HG02885 (cell line): ENCODE measurements around the gene ZC3H6.
"Not testable (repeated sequence)": the region's sequence is repeated elsewhere in the genome, so short reads cannot be mapped to it uniquely, and the experiment has no call there.

Experiments
- ATAC-seq: cut with Tn5 transposase; IDR thresholded peaks from one replicate; pipeline ENCODE4 v1.9.1; 2021; ENCODE audit warnings: mild to moderate bottlenecking; ENCODE audit not compliant: unreplicated experiment, poor library complexity

Gene ZC3H6

GRCh38 chr2:112276954-112277353 lies 1.6 kb downstream of the ZC3H6 start:
- ATAC-seq = no peak

DNA sequence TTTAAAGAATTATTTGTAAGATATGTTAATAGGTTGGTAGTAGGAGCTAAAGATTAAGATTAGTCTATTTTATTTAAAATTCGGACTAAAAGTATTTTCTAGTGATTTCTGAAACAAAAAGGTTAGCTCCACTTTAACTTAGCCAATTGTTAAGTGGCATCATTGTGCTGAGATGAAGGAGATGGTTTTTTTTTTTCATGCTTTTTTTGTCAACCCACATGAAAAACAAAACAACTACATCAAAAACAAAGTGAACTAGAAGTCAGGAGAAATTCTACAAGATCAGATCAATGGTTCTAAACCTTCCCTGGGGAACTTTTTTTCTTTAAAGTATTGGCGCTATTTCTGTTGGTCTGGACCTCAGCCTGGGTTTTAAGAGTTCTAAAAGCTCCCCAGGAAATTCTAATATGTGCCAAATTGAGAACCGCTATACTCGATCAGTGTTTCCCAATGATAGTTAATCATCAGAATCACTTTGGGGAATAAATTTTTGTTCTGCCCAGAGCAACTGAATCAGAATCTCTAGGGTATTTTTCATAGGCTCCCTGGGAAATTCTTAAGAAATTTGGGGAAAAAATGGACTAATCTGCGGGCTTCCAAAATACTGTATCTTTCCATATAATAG lies 2.3 kb downstream of the ZC3H6 start:
- no peak for ATAC-seq

GRCh38 chr2:112282066-112282465 lies 6.7 kb downstream of the ZC3H6 start:
- ATAC-seq = not testable (repeated sequence)

GRCh38 chr2:112283535-112283934 lies 8.1 kb downstream of the ZC3H6 start:
- not testable (repeated sequence) for ATAC-seq

- ATAC-seq = no peak
These were observed 14.7 kb downstream of the ZC3H6 start for GRCh38 chr2:112290088-112290487.

GRCh38 chr2:112290648-112291047 lies 15.3 kb downstream of the ZC3H6 start:
- ATAC-seq = no peak

DNA sequence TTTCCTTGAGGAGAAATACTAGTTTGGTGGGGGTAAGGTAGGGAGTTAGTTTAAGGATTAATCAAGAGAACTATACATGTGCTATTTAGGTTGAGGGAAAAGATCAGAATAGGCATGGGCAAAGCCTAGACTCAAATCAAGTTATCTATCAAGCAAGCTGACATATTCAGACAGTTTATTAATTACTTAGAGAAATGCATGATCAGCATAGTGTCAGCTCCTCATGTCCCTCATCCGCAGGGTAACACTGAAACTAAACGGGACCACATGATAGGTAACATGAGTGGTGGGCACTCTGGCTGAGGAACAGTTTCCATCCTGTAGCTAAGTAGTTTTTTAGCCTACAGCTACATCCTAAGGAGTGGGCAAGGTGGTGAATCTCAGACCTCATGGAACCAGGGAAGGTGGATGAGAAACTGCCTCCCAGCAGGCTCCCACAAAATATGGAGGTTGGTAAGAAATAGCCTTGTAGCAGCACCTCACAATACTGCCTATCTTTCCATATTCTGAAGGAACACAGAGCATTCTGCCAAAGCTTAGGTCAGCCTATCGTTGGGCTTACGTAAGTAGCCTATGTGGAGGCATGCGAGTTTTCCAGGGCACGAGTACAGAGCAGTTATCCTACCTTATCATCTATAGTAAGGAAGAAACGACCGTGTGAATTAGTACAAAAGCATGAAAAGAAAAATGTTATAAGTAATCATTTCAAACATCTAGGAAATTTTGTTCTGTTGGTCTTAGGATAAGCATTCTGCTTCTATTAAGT lies 18.4 kb downstream of the ZC3H6 start:
- no peak for ATAC-seq

DNA sequence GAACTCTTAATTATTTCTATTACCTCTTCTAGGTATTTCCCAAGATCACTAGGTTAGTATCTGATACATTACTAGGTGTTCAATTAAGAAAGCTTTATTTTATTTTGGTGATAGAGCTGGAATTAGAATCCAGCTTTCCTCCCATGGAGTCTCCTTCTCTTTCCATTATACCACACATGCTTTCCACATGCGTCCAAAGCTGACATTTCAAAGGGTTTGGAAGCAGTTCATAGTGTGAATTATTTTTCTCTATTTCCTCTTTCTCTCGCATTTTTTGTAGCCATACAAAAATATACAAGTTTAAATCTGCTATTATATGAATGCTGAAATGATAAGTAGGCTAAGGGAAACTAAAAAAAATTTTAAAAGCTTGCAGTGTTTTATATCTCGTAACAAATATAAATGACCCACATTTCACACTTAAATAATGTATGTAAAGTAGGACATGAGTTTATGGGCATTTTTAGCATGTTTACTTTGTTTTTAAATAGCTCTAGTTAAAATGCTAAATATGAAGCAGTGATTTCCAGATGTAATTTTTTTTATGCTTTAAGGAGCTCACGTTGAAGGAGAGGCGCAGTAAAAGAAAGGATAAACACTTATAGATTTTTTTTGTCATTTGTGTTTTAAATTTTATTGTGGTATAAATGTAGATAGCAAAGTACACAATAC lies 20.1 kb downstream of the ZC3H6 start:
- no peak for ATAC-seq

DNA sequence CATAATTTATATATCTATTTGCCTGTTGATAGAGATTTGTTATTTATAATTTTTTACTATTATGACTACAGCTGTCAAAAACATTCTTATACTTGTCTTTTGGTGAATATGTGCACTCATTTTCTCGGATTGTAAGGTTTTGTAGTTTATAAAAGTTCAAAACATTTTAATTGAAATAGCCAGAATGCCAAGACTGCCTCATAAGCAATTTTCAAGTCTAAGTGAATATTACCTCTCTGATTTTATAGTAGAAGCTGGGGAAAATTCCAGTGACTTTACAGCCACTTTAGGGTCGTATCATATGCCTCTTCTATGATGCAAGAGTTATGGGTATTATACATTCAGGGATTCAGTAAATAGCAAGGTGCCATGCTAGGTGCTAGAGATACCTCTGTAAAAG lies 21.0 kb downstream of the ZC3H6 start:
- ATAC-seq = no peak

DNA sequence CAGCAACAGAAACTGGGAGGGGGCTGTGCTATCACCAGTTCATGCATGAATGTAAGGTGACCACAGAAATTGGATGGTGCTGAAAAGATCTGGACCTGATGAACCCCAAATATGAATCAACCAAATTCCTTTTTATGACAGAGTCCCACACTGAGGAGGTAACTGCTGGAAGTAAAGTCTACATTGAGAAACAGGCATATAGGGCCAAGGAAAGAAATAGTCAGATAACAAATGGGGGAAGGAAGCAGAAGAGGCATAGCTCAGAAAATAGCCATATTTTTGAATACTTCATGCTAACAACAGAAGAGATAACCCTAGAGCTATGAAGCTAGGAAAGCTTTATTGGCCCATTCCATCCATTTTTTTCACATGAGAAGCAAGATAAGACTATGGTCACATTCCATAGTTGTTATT lies 25.8 kb downstream of the ZC3H6 start:
- no peak for ATAC-seq

GRCh38 chr2:112301973-112302372 lies 26.6 kb downstream of the ZC3H6 start:
- no peak for ATAC-seq

GRCh38 chr2:112304298-112304941 lies 29.0 kb downstream of the ZC3H6 start:
- ATAC-seq = peak; percentile 49

- no peak for ATAC-seq
These were observed 29.7 kb downstream of the ZC3H6 start for GRCh38 chr2:112305132-112305531.

DNA sequence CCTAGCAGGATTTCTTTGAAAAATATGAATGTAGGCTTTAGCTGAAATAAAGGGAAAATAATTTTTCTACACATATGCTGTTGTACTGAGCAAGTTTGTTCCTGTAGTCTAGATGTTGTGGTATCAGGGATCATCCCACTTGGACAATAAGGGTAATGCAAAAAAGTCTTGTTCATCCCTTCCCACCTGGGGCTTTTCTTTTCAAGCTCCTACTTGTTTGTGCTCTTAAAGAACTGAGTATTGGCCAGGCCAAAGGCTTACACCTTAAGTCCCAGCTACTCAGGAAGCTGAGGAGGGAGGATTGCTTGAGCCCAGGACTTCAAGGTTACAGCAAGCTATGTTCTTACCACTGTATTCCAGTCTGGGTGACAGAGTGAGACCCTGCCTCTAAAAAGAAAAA lies 35.5 kb downstream of the ZC3H6 start:
- ATAC-seq = no peak

DNA sequence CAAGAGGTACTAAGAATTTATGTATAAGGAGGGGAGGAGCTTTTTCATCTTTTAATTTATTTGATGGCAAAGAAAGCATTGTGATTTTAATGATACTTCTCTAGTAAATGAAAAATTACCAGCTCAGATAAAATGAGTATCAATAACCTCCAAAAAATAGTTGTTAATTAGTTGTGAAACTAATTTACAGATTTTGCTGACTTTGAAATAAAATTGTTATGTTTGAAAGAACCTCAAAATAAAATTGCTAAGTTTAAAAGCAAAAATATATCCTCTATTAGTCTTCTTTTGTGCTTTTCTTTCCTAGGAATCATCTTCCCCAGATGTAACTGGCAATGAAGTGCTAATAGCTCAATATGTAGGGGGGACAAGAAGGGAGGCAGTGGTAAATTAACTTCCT lies 36.5 kb downstream of the ZC3H6 start:
- no peak for ATAC-seq

DNA sequence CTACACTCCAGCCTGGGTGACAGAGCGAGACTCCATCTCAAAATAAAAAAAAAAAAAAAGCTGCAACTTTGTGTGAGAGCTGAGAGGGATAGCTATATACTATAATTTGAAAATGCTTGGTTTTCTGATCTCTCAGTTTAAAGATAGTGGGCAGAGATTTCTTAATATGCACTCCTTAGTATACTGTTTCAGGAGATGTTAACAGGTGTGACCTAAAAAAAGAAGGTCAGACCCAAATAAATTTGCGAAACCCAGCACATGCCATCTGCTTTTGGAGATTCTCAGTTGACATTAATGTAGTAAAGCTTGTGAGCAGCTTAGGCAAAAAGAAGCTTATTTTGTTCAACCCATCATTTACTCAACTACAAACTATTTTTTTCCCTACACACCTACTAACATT lies 37.4 kb downstream of the ZC3H6 start:
- ATAC-seq = no peak

DNA sequence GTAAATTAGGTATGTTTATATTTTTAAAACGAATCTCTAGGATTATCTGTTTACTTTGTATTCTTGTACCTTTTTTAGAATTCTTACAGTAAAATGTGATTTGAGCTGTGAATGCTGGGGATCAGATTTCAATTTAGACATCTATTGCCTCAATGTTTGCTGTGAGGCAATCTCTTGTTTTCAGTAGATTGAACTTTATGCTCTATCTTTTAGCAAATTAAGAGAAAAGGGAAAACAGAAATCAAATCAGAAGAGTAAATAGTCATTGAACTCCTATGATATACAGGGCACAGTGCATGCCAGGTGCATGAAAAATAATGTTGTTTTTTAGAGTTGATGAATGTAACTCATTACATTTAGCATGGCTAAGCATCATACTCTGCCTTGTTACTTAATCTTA lies 39.5 kb downstream of the ZC3H6 start:
- no peak for ATAC-seq

DNA sequence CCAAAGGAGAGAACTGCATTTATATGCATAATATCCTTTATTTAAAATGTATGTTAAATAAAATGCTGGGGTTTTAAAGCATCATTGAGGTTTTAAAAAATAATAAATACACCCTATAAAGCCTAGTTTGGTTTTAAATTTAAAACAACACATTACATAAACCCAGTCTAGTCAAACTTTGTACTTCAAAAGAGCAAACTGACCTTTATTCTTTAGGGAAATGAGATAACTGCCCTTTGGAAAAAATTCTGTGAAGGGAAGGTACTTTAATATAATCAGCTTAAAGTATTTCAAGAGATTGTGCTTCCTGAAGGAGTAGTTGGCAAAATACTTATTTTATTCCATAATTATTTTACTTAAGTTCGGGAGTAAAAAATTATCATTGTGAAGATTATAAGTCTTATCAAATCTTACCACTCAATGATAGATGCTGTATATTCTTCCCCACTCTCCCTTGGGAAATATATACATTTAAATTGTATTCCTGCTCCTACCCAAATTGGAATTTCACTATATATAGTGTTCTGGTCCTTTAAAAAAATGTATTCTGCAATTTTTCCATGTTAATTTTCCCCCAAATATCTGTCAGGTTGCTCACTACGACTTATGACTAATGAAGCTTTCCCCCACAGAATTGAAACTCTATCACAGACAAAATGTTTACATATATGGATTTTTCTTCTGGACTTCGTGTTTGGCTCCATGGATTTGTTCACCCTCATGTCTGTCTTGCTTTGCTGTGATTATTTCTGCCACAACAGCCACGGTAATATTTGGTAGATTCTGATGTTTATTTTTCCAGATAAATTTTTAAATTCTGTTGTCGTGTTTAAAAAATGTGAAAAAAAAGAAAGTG lies 42.1 kb downstream of the ZC3H6 start:
- no peak for ATAC-seq

- no peak for ATAC-seq
These were observed 43.1 kb downstream of the ZC3H6 start for GRCh38 chr2:112318515-112318914.
